M059J (cell line): ENCODE results near the gene ELMOD1. TPM values are rescaled to one million over a fixed set of nuclear protein-coding genes. Genes with fewer than 3 reads are reported as not detected.

Experiments used
- DNase-seq: peaks from one replicate; pipeline ENCODE4 v3.0.0-alpha.2; 2012; ENCODE audit warnings: low read depth
- total RNA-seq: library from RNA; depleted of rRNA; stranded (reverse); fragments of >200 nt; shearing (Covaris generic); gene quantifications from 2 replicates; pipeline ENCODE4 v1.2.3, GENCODE V29; 2014

ELMOD1 gene
- total RNA-seq, 1 experiment from 2014 or later, result 0.39 TPM

DNA sequence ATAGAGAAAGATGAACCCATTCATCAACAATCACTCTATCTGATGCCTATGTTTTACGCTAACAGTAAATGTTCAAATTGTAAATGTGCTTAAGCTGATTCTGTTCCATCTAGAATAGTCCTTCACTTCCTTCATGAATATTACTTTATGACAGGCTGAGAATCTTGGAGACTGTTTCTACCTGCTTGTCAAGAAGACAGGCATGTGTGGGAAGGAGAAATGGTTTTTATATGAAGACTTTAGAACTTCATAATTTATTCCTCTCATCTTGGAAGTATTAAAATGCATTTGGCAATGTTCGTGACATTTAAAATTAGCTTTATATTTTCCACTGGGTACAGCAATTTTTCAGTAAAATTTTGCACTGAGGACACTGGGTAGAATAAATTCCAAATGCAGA, 41.0 kb downstream of the ELMOD1 start:
- no peak for DNase-seq

DNA sequence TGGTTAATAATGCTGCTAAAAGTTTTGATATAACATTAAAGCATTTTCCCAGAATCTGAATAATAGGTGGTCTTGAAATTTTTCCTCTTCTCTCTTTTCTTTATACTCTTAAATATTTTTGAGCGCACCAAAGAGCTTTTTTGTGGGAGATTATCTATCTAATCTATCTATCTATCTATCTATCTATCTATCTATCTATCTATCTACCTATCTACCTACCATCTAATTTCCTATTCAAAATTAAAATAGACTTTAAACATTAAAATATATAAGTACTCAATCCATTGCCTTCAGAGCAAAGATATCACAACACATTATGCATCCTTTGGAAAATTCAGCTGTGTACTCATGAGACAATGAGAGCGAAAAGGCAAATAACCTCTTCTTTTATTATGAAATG, 55.8 kb downstream of the ELMOD1 start:
- DNase-seq, result no peak

DNA sequence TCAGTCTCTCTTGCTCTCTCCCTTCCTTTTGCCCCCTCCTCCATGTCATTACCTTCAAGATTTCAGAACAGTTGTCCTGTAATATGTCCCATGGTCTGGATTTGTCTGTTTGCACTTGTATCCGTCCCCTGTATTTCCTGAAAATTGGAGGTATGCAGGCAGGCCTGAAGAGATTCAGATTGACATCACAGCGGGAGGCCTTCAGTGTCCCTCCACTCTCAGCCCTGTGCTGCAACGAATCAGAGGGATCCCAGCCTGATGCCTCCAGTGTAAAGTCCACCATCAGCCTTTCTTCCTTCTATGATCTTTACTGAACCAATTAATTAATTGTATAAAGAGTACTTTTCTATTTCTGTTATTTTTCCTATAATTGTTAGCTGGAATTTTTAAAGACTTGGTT, 57.3 kb downstream of the ELMOD1 start:
- no peak for DNase-seq

DNA sequence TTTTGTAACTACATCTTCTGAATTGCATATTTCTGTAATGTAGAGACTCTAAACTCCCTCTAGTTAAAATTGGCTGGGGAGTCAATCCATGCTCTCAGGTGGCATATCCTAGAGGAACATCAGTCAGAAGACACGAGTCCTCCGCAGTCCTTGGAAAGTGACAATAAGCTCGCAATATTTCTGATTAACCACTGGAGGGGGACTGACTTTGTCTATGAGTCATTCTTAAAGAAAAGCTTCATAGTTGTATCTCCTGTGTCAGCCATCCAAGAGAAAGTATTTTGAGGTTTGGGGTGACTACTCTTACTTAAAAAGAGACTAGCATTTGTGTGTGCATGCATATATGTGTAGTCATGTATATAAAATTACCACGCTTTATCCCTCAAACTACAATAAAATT, 60.7 kb downstream of the ELMOD1 start:
- peak; percentile 9 for DNase-seq

DNA sequence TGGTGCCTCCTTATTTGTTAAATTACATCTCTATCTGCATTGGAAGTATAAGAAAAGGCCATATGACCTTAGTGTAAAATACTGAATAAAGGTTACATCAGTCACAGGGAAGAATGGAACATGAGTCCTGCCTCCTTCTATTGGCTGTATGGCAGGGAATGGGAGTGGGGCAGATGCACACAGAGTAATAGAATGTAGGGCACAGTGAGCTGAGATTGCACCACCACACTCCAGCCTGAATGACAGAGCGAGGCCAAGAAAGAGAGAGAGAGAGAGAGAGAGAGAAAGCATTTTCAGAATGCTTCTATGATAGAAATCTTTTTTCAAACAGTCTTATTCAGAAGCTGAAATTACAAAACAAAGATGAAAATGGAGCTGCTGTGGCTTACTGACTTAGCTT, 62.1 kb downstream of the ELMOD1 start:
- DNase-seq, result no peak

DNA sequence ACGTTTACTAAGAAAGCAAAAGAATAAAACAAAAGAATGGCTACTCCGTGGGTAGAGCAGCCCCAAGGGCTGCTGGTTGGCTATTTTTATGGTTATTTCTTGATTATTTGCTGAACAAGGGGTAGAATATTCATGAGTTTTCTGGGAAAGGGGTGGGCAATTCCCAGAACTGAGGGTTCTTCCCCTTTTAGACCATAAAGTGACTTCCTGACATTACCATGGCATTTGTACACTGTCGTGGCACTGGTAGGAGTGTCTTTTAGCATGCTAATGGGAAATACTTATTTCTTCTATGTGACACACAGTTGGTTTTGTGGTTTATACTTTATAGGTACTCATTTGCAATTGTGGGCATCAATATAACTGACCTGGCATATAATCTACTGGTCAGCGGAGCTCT, 64.7 kb downstream of the ELMOD1 start:
- no peak for DNase-seq

DNA sequence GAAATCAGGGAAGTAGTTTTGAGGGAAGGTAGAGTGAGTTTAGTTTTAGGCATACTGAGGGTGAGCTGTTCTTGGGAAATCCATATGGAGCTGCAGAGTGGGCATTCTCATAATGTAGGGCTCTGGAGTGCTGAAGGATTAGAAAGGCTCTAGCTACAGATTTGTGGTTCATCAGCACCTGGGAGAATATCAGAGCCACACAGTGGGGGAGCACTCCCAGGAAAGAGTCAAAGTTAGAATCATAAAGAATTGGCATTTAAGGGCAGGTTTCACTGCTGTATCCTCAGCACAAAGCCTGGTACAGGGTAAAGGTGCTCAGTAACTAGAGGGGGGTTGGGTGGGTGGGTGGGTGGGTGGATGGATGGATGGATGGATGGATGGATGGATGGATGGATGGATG, 68.4 kb downstream of the ELMOD1 start:
- DNase-seq, result no peak

DNA sequence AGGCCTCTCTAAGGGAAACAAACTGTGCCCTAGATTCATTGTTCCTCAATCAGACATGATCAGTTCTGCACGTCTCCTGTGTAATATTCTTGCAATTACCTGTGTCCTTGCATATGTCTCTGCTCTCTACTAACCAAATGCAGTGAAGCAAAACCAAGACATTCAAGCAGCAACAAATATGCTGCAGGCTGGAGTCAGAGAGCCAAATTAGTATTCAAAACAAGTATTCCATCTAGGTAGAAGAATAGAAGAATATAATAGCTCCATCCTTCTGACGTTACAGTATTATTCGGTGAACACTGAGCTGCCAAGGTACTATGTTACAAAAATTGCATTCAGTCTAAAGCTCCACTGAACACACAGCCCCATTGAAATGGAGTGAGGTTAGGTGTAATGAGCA, 69.1 kb downstream of the ELMOD1 start:
- no peak for DNase-seq

DNA sequence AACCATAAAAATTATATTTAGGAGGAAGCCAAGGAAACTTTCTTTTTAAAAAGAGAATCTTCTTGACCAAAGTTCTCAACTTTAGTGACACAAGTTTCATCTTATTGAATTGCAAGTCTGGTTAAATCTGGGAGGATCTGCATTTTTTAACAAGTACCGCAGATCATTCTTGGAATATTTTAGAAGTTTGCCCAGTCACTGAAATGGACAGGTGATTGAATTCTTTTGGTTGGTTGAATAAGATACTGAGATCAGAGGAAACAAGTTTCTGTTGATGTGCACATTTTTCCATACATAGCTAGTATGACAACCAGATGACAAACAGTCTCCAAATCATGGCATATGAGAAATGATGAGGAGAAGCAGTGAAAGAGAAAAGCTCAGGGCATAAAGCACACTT, 70.7 kb downstream of the ELMOD1 start:
- DNase-seq, result no peak

DNA sequence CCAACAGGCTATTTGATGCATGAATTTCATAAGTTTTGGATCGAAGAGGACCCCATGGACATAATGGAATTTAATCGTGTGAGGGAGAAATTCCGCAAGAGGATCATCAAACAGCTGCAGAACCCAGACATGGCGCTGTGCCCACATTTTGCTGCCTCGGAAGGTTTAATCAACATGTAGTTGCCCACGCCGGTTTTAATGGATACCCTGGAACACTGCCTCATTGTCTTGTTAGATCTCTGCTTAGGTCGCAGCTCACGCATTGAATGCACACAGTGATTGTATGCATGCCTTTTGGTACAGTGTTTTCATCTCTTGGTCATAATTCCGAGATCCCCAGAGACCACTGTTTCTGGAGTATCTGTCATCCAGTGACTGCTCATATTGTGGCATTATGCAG, 74.1 kb downstream of the ELMOD1 start:
- DNase-seq, result no peak

DNA sequence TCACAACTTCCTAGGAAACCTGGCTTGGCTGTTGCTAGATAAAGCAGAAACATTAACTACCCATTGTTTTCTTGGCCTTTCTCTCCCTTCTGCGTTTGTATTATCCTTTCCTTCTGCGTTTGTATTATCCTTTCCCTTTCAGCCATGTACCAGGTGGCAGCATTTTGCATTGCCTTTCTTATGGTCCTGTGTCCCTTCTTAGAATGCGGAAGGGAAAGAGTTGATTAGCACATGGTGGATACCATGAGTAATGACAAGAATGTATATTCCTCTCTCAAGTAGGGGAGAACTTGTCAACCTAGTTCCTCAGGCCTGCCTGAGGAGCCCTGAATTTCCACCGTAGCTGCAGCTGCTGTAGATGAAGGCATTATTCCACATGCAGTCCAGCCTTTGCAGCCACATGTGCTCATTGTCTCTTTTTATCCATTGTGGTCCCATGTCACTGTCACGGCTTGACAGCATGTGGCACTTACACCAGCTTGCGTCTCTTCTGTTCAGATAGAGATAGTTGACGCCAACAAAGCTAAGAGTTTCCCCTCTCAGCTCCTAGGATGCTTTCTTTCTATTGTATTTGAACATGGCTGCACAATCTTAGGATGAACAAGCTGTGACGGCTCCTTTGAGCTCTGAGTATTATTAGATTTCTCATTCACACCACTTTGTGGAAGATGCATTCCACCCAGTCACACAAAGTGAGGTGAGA, 76.1 kb downstream of the ELMOD1 start:
- no peak for DNase-seq

DNA sequence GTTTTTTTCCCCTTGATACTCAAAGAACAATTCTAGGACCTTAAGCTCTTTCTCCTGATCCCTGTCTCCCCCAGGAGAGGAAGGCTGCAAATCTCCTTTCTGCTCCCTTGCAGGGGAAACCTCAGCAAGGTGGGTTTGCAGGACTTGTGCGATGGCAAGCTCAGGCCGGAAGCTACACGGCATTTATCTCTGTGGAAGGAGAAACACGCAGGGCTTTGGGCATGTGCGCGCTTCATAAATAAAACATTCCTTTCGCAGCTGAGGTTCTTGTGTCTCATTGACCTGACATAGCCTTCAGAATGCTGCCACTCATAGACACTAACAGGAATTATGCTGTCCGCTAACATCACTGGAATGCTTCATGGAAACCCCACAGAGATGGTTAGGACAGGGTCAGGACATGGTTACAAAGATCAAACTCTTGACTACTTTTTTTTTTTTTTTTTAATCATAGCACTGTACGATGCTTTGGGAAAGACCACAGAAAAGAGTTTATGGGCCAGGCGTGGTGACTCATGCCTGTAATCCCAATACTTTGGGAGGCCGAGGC, 78.3 kb downstream of the ELMOD1 start:
- DNase-seq, result peak; percentile 32

DNA sequence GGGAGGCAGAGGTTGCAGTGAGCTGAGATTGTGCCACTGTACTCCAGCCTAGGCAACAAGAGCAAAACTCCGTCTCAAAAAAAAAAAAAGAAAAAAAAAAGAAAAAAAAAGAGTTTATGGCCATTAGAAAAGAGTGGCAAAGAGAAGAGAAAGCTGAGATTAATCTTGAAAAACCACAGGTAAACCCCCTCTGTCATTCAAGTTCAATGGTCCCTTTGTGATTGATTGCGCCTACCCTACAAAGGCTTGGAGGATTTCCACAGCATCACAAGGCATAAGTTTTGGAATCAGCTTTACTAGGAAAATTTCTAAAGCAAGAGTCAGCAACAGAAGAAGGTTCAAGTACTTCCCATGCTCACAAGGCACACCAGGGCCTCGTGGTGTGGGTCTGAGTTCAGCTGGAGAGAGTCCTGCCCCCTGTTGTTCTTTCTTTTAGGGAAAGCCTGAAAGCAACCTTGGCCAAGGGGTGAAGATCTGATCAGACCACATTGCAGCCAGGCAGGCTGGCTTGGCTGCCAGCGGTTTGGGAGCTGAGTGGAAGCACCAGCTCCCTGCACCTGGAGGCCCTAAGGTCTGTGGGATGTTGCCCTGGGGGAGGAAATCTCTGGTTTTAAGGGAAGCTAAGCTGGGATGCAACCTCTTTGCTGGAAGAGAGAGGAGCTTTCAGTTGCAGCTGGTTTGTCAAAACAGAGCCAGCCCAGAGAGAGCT, 79.1 kb downstream of the ELMOD1 start:
- no peak for DNase-seq

DNA sequence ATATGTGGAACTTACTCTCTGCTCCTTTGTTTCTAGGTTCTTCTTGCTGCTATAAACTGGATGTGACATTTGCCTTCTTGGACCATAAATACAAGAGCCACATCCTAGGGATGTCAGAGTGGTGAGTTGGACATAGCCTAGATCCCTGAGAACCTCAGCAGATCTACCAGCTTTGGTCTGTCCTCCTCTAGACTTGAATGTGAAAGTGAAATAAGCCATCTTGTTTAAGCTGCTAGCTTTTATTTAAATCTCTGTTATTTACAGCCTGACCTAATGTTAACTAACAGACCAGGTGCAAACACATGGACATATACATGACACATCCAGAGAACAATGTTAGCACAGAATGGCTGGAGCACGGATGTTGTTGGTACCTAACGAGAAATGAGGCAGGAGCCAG, 85.0 kb downstream of the ELMOD1 start:
- no peak for DNase-seq

DNA sequence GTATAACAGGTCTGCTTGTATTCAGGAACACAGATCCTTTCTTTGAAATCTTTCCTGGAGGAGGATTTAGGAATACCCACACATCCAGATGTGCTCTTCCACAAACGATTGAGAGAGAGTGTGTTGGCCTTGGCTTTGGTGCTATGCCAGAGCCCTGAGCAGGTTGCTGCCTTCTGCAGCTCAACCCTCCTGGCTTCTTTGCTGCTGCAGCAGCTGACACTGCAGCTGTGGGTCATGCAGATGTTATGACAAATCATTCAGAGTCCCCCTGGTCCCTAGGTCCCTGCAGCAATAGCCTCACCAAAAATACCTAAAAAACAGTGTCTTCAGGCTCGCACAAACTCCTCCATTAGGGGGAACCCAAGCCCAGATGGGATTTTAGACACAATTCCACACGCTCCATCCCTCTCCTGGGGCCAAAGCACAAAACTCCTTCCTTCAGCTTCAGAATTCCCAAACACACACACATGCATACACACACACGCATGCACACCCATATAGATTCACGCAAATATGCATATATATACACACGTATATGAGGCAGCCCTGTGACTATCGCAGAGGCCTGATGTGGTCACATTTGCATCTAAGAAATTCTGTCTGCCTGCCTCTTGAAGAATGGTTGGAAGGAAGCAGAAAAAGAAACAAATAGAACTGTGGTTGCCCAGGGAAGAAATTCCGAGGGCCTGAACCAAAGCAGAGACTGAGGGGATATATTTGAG, 85.5 kb downstream of the ELMOD1 start:
- no peak for DNase-seq

DNA sequence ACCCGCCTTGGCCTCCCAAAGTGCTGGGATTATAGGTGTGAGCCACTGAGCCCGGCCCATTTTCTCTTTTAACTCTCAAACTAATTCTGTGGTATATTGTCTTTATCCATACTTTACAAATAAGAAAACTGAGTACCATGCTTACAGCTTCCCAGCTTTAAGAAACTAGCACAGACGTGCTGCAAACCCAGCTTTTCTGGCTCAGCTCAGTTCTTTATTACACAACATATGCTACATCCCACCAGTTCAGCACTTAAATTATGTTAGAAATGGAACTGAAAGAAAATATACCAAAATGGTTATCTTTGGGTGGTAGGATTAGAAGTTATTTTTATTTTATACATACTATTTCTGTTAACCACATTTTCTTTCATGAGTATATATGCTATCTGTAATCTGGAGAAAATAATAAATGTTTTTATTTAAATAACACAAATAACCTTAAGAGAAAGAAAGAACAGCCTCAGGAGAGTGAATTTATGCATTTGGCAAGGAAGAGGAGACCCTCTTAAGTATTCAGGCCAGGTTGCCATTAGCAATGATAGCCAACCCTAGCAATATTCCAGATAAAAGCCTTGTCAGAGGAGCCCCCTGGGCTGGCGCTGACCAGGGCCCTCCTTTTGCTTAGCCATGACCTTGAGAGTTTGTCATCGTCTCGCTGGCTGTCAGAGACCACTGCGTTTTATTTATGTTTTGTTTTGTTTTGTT, 87.1 kb downstream of the ELMOD1 start:
- no peak for DNase-seq

DNA sequence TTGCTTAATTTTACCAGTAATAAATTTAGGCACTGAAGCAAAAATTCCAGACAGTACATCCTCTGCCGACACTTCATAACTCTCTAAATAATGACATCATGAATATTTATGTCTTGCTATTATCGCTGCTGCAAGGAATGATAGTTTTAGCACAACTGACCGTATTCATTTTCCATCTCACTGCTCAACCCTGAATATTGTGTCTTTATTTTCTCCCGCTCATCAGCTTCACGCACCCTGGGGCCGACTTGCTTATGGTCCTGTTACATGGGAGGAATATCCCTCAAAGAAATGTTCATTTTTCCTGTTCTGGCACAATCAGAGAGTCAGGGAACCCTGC, 87.7 kb downstream of the ELMOD1 start:
- DNase-seq, result no peak

DNA sequence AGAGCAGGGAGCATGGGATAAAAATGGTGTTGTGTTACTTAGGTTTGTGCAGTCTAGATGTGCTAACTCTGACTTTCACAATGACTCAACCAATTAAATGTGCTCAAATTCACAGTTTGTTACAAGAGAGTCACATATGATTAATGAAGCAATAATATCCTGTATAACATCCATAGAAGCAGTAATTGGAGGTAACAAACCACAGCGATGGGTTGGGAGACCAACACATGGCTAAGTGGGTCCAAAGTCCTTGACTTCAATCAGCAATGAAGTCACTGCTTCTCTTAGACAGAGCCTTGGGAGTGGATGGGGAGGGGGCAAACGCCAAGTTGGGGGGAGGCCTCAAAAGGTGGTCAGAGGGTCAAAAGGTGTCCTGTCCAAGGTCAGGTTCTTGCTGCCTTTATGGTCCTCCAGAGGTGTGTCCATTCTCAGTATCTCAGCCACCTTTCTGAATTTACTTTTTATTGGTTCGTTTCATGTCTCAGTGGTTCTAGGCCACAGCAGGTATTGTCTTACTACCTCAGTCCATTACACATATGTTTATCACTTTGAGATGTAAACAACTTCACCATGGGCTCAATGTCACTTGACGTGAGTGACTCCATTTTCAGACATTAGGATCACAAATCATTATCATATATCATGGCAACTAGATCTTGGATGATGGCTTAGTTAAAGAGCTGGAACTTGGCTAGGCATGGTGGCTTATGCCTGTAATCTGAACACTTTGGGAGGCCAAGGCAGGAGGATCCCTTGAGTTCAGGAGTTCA, 88.5 kb downstream of the ELMOD1 start:
- DNase-seq, result no peak

DNA sequence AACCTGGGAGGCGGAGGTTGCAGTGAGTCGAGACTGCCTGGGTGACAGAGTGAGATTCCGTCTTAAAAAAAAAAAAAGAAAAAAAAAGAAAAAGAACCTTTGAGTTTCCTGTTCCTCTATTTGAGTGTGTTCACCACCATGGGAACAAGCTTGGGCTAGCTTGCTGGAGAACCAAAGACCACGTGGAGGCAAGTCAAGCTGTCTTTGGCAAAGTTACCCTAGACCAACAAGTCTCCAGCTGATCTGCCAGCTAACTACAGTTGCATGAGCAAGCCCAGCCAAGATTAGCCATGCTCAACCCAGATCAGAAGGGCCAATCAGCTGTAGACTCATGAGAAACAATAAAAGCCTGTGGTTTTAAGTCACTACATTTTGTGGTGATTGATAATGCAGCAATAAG, 91.2 kb downstream of the ELMOD1 start:
- DNase-seq, result no peak

DNA sequence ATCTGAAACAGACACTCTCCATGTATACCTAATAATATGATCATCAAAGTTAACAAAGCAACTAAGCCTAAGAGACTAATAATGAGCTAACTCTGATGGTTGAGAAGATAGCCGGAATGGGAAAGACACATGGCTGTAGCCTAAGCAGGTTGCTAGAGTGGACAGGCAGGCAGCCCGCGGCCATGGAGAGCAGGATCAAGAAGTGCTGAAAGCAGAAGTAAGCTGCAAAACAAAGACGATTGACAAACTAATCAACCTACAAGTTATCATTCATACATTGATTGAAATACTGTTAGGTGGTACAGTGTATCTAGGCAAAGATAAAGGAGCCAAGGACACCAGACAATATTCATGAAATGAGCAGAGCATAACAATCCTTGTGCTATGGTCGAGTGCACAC, 91.6 kb downstream of the ELMOD1 start:
- no peak for DNase-seq

DNA sequence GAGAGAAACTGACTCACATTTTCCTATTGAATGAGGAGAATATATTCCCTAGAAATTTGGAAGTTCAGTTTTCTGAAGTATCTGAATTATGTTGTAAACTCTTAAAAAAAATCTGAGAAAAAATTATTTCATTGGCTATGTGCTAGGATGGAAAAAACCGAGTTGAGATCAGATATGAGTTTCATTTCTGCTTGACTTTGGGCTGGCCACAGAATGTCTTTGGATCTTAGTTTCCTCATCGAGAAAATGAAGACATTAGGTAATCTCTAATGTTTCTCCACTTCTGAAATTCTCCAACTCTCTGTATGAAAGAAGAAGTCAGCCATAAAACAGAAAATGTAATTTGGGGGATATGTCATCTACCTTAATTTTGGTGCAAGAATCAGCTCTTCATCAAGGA, 92.1 kb downstream of the ELMOD1 start:
- DNase-seq, result no peak

DNA sequence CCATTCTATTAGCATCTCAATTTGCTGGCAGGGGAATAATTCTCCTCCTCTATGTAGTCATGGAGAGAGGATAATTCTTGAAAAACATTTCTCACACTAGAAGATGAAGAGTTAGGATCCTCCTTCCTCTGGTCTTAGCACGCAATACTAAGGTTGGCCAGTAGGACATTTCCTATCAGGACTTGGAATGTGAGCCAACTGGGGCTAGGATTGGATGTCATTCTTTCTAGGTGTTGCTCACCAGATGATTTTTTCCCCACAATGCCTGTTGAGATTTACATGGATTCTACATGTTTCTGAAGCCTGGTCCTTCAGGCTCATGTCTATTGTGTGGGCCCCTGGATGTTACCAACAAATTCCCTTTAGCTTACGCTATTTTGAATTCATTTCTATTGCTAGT, 92.9 kb downstream of the ELMOD1 start:
- DNase-seq, result peak; percentile 20
